Prostate gland (tissue), 1 donor: Measurements from ENCODE around the gene FHIT.

Experiments
- POLR2A ChIP-seq: fragments of 450-650 bp; IDR thresholded peaks from one replicate; pipeline ENCODE4 v1.6.1; 2016; ENCODE audit warnings: antibody characterized with exemption, mild to moderate bottlenecking
- POLR2AphosphoS5 ChIP-seq: sonication (generic); formaldehyde crosslinking; IDR thresholded peaks from one replicate; pipeline ENCODE4 v1.6.1; 2017; ENCODE audit warnings: antibody characterized with exemption

- TF ChIP-seq POLR2A (no peak), POLR2AphosphoS5 (no peak)
Observed at GRCh38 chr3:60660026-60660425, 591.2 kb downstream of the FHIT start.
